Epithelial cell of proximal tubule (primary cell): ENCODE measurements around the gene UBE2D2. TPM values are rescaled to one million over a fixed set of nuclear protein-coding genes. Genes with fewer than 3 reads are reported as not detected.
A peak's percentile ranks its signal among the peaks of the same experiment; 100 is the strongest.
"Not testable (repeated sequence)": the region's sequence is repeated elsewhere in the genome, so short reads cannot be mapped to it uniquely, and the experiment has no call there.

Experiments used
- DNase-seq: peaks from one replicate; pipeline ENCODE4 v3.0.0-alpha.2; 2011; ENCODE audit warnings: low read depth
- H3K4me3 ChIP-seq: 2 replicates; pipeline ENCODE4 v1.5.1; 2011; ENCODE audit warnings: low read depth, mild to moderate bottlenecking, low read length
- CTCF ChIP-seq: conservative IDR thresholded peaks from 2 replicates; pipeline ENCODE4 v1.5.1; 2012; ENCODE audit warnings: low read depth, mild to moderate bottlenecking, low read length
- total RNA-seq: library from RNA; depleted of rRNA; stranded (reverse); fragments of >200 nt; gene quantifications from 2 replicates; pipeline ENCODE4 v1.2.3, GENCODE V29; 2015

Gene UBE2D2
- total RNA-seq, 1 donor from 2014 or later: 205 TPM

DNA sequence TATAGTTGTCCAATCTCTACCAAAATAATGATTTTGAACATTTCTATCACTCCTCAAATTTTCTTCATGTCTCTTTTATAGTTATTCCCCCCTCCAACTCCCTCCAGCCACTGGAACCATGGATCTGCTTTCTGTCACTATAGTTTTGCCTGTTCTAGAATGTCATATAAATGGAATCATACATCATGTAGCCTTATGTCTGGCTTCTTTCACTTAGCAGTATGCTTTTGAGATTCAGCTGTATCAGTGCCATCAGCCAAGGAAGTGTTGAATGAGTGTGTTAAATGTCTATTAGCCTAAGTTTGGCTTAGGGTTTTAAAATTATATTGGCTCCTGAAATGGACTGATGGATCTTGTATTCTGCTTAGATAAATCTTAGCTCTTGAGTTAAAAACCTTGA is 36.0 kb downstream of the UBE2D2 start:
- DNase-seq: no peak
- TF ChIP-seq CTCF: no peak
- H3K4me3 ChIP-seq: no peak overlapping the region

GRCh38 chr5:139598601-139598965 is 37.4 kb downstream of the UBE2D2 start:
- H3K4me3 ChIP-seq, DNase-seq: not testable (repeated sequence)

GRCh38 chr5:139600336-139600949 is 39.3 kb downstream of the UBE2D2 start:
- no peak for TF ChIP-seq CTCF
- no peak overlapping the region for H3K4me3 ChIP-seq
- peak; percentile 35 for DNase-seq

- TF ChIP-seq CTCF: no peak
- H3K4me3 ChIP-seq: no peak overlapping the region
- no peak for DNase-seq
Measured at GRCh38 chr5:139601429-139601828, 40.3 kb downstream of the UBE2D2 start.

GRCh38 chr5:139601948-139602347 is 40.8 kb downstream of the UBE2D2 start:
- not testable (repeated sequence) for H3K4me3 ChIP-seq, DNase-seq

DNA sequence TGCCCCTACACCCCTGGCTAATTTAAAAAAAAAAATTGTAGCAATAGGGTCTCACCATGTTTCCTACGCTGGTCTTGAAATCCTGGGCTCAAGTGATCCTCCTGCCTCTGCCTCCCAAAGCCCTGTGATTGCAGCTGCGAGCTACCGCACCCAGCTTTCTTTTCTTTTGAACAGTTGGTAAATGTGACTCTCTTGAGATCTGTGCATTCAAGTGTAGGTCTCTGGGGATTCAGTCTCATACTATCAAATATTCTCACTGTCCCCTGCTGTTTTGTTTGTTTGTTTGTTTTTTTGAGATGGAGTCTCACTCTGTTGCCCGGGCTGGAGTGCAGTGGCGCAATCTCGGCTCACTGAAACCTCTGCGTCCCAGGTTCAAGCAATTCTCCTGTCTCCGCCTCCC is 44.7 kb downstream of the UBE2D2 start:
- no peak overlapping the region for H3K4me3 ChIP-seq
- no peak for TF ChIP-seq CTCF
- DNase-seq: no peak

DNA sequence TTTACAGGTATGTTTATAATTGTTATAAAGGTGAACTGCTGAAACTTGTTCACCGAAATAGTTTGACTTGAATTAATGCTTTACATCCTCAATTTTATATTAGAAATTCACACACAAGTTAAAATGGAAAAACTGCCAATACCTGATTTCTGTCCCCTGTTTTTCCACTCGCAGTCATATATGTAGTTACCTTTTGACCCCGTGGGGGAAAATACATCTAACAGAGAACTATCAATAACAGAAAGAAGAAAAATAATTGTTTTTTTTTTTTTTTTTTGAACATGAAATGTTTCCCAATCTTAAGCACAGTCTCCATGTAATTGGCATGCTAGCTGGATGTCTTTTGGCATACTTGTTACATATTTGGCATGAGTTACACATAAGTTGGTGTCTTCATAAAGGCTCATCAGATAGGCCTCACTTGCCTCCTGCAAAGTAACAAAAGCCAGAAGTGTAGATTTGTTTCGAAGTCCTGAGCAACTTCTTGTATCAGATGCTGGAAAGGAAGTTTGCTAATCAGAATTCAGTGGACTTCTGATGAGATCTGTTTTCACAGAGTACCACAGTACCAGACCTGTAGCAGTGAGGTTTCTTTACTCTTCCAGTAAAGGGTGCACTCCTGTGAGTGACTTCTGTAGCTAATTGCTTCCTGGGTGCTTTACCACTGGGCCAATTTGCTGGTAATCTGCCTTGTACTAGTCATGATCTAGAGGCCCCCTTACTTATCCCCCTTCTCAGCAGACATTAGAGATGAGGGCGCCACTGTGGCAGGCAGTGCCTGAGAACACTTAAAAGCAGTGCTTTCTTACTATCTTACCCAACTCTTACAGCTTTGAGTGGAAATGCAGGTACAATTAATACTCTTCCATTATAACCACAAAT is 50.8 kb downstream of the UBE2D2 start:
- H3K4me3 ChIP-seq: no peak overlapping the region
- no peak for DNase-seq
- TF ChIP-seq CTCF: no peak

DNA sequence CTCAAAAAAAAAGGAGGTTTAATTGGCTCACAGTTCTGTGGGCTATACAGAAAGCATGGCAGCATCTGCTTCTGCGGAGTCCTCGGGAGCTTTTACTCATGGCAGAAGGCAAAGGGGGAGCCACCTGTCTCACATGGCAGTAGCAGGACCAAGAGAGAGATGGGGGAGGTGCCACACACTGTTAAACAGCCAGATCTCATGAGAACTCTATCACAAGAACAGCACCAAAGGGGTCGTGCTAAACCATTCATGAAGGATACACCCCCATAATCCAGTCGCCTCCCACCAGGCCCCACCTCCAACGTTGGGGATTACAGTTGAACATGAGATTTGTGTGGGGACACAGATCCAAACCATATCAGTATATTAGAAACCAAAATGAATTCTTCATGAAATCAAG is 58.7 kb downstream of the UBE2D2 start:
- TF ChIP-seq CTCF: no peak
- no peak for DNase-seq
- H3K4me3 ChIP-seq: no peak overlapping the region

- DNase-seq: not testable (repeated sequence)
Measured at GRCh38 chr5:139625398-139625797, 64.3 kb downstream of the UBE2D2 start.

More at GRCh38 chr5:139625398-139625797, 64.3 kb downstream of the UBE2D2 start:
- H3K4me3 ChIP-seq: not testable (repeated sequence)
